ENCODE data around the gene ABLIM2. TPM values are rescaled to one million over a fixed set of nuclear protein-coding genes. Genes with fewer than 3 reads are reported as not detected.
"Not testable (repeated sequence)": the region's sequence is repeated elsewhere in the genome, so short reads cannot be mapped to it uniquely, and the experiment has no call there.

Gene ABLIM2
- total RNA-seq, 2 donors from 2014 or later: 6.0 to 20.8 TPM

GRCh38 chr4:8142556-8142955 is 16.1 kb downstream of the ABLIM2 start:
- TF ChIP-seq CTCF (IDR thresholded peaks at IDR 0.05) (no peak), POLR2A (IDR thresholded peaks at IDR 0.05) (no peak)
- intact Hi-C loops (cut with DNase I): no loop called here
- Histone ChIP-seq H3K36me3 (replicated peaks in 1 of 2; ENCODE audit: insufficient read depth in 1 of 2, low read depth in 2 of 2) (no peaks in the 10 kb centered on the region), H3K27ac (no peak overlapping the region), H3K27me3 (no peaks in the 10 kb centered on the region), H3K9me3 (no peaks in the 10 kb centered on the region), H3K4me3 (no peak overlapping the region), H3K4me1 (peaks cover 24% of the 10 kb centered on the region)
- WGBS, 2 donors: 83 to 85% methylated on average over 9 of the region's 9 CpGs
- DNase-seq (no peak), ATAC-seq (no peak)

GRCh38 chr4:8141935-8142334 is 16.7 kb downstream of the ABLIM2 start:
- Histone ChIP-seq H3K9me3 (no peaks in the 10 kb centered on the region), H3K27ac (no peak overlapping the region), H3K4me1 (peaks cover 24% of the 10 kb centered on the region), H3K4me3 (no peak overlapping the region), H3K27me3 (no peaks in the 10 kb centered on the region), H3K36me3 (replicated peaks in 1 of 2; ENCODE audit: insufficient read depth in 1 of 2, low read depth in 2 of 2) (no peaks in the 10 kb centered on the region)
- WGBS, 2 donors: 88% methylated on average over 9 of the region's 9 CpGs; no CpG with 5 or more reads in 1 of the 2 donors
- TF ChIP-seq POLR2A (IDR thresholded peaks at IDR 0.05): no peak
- TF ChIP-seq CTCF (IDR thresholded peaks at IDR 0.05): no peak
- DNase-seq: no peak
- intact Hi-C loops (cut with DNase I): no loop called here
- ATAC-seq: no peak

GRCh38 chr4:8140915-8141314 is 17.7 kb downstream of the ABLIM2 start:
- intact Hi-C loops (cut with DNase I): no loop called here
- Histone ChIP-seq H3K4me3 (no peak overlapping the region), H3K4me1 (peaks cover 20% of the 10 kb centered on the region), H3K27me3 (no peaks in the 10 kb centered on the region), H3K27ac (no peak overlapping the region), H3K36me3 (replicated peaks in 1 of 2; ENCODE audit: insufficient read depth in 1 of 2, low read depth in 2 of 2) (no peaks in the 10 kb centered on the region), H3K9me3 (no peaks in the 10 kb centered on the region)
- 52 to 65% methylated on average over 6 of the region's 6 CpGs for WGBS, 2 donors
- no peak for TF ChIP-seq CTCF (IDR thresholded peaks at IDR 0.05)
- TF ChIP-seq POLR2A (IDR thresholded peaks at IDR 0.05): no peak
- ATAC-seq (no peak), DNase-seq (no peak)

- H3K4me1 ChIP-seq; ATAC-seq; H3K9me3 ChIP-seq; intact Hi-C loops (cut with DNase I); H3K36me3 ChIP-seq (replicated peaks in 1 of 2; ENCODE audit: insufficient read depth in 1 of 2, low read depth in 2 of 2); H3K4me3 ChIP-seq; H3K27me3 ChIP-seq; DNase-seq; H3K27ac ChIP-seq: not testable (repeated sequence)
- WGBS, 2 donors: 93 to 100% methylated on average over 5 of the region's 5 CpGs
Observed at GRCh38 chr4:8139726-8140125, 18.9 kb downstream of the ABLIM2 start.

- WGBS, 2 donors: 92% methylated on average over 12 to 19 of the region's 19 CpGs
- no peak overlapping the region for H3K4me3 ChIP-seq
- intact Hi-C loops (cut with DNase I): no loop called here
- ATAC-seq: no peak
- no peaks in the 10 kb centered on the region for H3K27me3 ChIP-seq
- no peak overlapping the region for H3K27ac ChIP-seq
- no peaks in the 10 kb centered on the region for H3K4me1 ChIP-seq
- no peaks in the 10 kb centered on the region for H3K9me3 ChIP-seq
- H3K36me3 ChIP-seq (replicated peaks in 1 of 2; ENCODE audit: insufficient read depth in 1 of 2, low read depth in 2 of 2): no peaks in the 10 kb centered on the region
- TF ChIP-seq POLR2A (IDR thresholded peaks at IDR 0.05) (no peak), CTCF (IDR thresholded peaks at IDR 0.05) (no peak)
- DNase-seq: no peak
Observed at GRCh38 chr4:8136972-8137710, 21.5 kb downstream of the ABLIM2 start.

All from body of pancreas (tissue), 4 donors.